ENCODE results near the gene LRCH1. TPM values are rescaled to one million over a fixed set of nuclear protein-coding genes. Genes with fewer than 3 reads are reported as not detected.

The LRCH1 gene
- total RNA-seq, 3 donors from 2014 or later: 17.0 to 40.4 (median 24.6) TPM

GRCh38 chr13:46672338-46673090, 119.5 kb downstream of the LRCH1 start:
- Histone ChIP-seq H3K9me3 (no peaks in the 10 kb centered on the region), H3K27me3 (no peaks in the 10 kb centered on the region), H3K36me3 (no peaks in the 10 kb centered on the region), H3K4me1 (peaks cover 0 to 3% of the 10 kb centered on the region in 2 donors), H3K27ac (no peak overlapping the region), H3K4me3 (no peak overlapping the region)
- TF ChIP-seq POLR2A (IDR thresholded peaks at IDR 0.05): no peak
- no peak for TF ChIP-seq POLR2AphosphoS5 (IDR thresholded peaks at IDR 0.05)
- no peak for TF ChIP-seq CTCF (IDR thresholded peaks at IDR 0.05)
- DNase-seq (ENCODE audit: low spot score in 2 of 2): no peak
- intact Hi-C loops (cut with DNase I; ENCODE audit: low total_unique reads): no loop called here

DNA sequence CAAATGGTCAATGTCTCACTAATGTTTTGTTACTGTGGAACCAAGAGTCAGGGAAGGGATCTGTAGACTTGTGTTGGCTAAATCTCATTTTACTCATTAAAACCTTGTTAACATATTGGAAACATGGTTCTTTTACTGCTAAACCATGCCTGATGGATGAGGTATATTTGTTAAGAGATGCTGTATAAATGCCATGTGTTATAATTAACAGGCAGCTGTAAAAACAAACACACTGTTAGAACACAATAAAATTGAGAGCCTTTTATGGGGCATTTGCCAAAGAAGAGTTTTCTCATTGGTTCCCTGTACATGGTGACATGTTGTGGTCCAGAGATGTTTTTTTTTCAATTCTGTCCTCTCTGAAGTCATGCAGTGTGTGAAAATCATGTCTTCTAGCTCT, 122.0 kb downstream of the LRCH1 start:
- DNase-seq (ENCODE audit: low spot score in 2 of 2): no peak
- no peaks in the 10 kb centered on the region for H3K4me1 ChIP-seq
- no peaks in the 10 kb centered on the region for H3K27me3 ChIP-seq
- no peak overlapping the region for H3K4me3 ChIP-seq
- intact Hi-C loops (cut with DNase I; ENCODE audit: low total_unique reads): no loop called here
- peak overlapping the region in 1 of 2 donors; percentile 65 for H3K27ac ChIP-seq
- TF ChIP-seq CTCF (IDR thresholded peaks at IDR 0.05) (no peak), POLR2A (IDR thresholded peaks at IDR 0.05) (no peak), POLR2AphosphoS5 (IDR thresholded peaks at IDR 0.05) (no peak)
- H3K9me3 ChIP-seq: no peaks in the 10 kb centered on the region
- no peaks in the 10 kb centered on the region for H3K36me3 ChIP-seq

DNA sequence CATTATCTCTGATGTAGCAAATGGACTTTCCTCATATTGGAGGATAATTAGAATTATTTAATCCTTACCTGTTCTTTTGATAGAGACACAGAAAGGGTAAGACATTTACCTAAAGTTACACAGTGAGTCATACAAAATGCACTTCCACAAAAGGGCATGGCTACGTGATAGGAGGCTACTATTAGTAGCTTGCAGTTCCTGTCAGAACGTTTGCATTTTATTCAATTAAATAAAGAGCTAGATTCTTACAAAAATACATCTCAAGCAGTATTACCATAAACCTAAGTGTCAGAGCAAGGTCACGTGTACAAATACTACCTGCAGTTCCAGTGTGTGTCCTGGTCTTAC, 123.4 kb downstream of the LRCH1 start:
- no peak overlapping the region for H3K4me3 ChIP-seq
- H3K27me3 ChIP-seq: no peaks in the 10 kb centered on the region
- intact Hi-C loops (cut with DNase I; ENCODE audit: low total_unique reads): no loop called here
- no peaks in the 10 kb centered on the region for H3K4me1 ChIP-seq
- H3K27ac ChIP-seq: peak overlapping the region in 1 of 2 donors; percentile 65
- TF ChIP-seq POLR2A (IDR thresholded peaks at IDR 0.05): no peak
- TF ChIP-seq CTCF (IDR thresholded peaks at IDR 0.05): no peak
- no peak for TF ChIP-seq POLR2AphosphoS5 (IDR thresholded peaks at IDR 0.05)
- no peaks in the 10 kb centered on the region for H3K9me3 ChIP-seq
- DNase-seq (ENCODE audit: low spot score in 2 of 2): no peak
- no peaks in the 10 kb centered on the region for H3K36me3 ChIP-seq

DNA sequence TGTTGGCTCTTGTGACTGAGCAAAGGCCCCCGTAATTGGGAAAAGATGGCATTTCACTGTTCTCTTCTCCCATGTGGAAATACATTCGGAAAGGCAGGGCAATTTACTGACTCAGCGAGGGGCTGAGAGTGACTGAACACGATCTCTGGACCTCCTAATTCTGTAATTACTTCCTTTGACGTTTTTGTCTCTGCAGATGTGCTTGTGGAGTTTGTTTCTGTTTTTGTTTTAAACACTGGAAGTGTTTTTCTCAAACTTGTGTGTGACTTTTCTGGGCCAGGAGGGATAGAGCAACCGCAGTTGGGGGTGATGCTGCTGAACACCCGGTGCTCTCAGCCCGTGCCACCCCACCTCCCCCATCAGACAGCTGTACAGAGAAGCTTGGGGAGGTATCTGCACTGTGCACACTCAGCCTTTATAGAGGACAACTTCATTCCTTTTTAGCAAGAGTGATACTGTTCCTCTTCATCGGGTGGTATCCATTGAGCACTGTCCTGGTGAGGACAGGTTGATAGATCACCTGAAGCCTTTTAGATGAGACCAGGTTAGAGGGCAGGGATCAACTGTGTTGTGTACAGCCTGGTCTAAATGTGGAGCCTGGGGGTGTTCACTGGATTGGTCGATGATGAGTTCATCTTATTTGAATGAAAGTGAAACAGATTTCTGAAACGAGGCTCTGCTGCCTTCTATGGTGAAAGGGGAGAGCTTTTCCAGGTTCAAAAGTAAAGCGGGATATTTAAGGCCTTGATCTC, 126.6 kb downstream of the LRCH1 start:
- intact Hi-C loops (cut with DNase I; ENCODE audit: low total_unique reads): no loop called here
- H3K9me3 ChIP-seq: no peaks in the 10 kb centered on the region
- H3K27me3 ChIP-seq: no peaks in the 10 kb centered on the region
- TF ChIP-seq POLR2AphosphoS5 (IDR thresholded peaks at IDR 0.05): no peak
- TF ChIP-seq CTCF (IDR thresholded peaks at IDR 0.05): no peak
- TF ChIP-seq POLR2A (IDR thresholded peaks at IDR 0.05): no peak
- peak overlapping the region; percentile 70 to 83 for H3K27ac ChIP-seq
- no peaks in the 10 kb centered on the region for H3K4me1 ChIP-seq
- H3K36me3 ChIP-seq: no peaks in the 10 kb centered on the region
- H3K4me3 ChIP-seq: peak overlapping the region; percentile 28 to 56 (median 29)
- DNase-seq (ENCODE audit: low spot score in 2 of 2): no peak

- no peaks in the 10 kb centered on the region for H3K4me1 ChIP-seq
These were observed 129.0 kb downstream of the LRCH1 start for GRCh38 chr13:46682015-46682414.

More at GRCh38 chr13:46682015-46682414, 129.0 kb downstream of the LRCH1 start:
- Histone ChIP-seq H3K27me3 (no peaks in the 10 kb centered on the region), H3K27ac (peak overlapping the region in 1 of 2 donors; percentile 21), H3K9me3 (no peaks in the 10 kb centered on the region), H3K36me3 (no peaks in the 10 kb centered on the region), H3K4me3 (no peak overlapping the region)
- no peak for DNase-seq (ENCODE audit: low spot score in 2 of 2)
- intact Hi-C loops (cut with DNase I; ENCODE audit: low total_unique reads): no loop called here
- no peak for TF ChIP-seq POLR2A (IDR thresholded peaks at IDR 0.05)
